PC-3 (cell line): Measurements from ENCODE around the gene ODC1.

ENCODE experiments used
- EZH2 ChIP-seq: fragments of 300-600 bp; sonication (generic); IDR thresholded peaks from one replicate; pipeline ENCODE4 v1.6.1; 2017; ENCODE audit warnings: antibody characterized with exemption, mild to moderate bottlenecking, low read length; ENCODE audit not compliant: unreplicated experiment
- EZH2phosphoT487 ChIP-seq: fragments of 300-600 bp; sonication (generic); IDR thresholded peaks from 2 replicates; pipeline ENCODE4 v1.6.1; 2018; ENCODE audit warnings: mild to moderate bottlenecking, antibody characterized with exemption, low read length, borderline replicate concordance
- TF ChIP-seq, protein P1 (sequence below): fragments of 300-600 bp; sonication (generic); conservative IDR thresholded peaks from 2 replicates; pipeline ENCODE4 v1.5.1; 2017; ENCODE audit warnings: antibody characterized with exemption, low read depth, mild to moderate bottlenecking, low read length

DNA sequence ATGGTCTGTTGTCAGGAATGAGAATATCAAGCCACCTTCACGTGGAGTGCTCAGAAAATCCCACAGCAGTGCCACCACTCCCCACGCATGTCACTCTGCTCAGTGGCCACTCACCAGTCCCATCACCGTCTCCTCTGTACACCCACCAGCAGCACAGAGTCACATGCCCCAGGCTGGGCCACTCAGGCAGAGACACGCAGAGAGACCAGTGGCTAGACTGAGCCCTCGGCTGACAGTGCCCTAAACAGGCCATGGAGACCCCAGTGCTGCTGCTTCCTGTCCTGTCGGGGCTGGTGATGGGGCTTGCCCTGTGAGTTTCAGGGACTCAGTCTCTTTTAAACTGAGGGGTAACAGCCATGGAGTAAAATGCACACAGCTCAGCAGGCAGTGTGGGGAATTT lies 25.9 kb downstream of the ODC1 start:
- TF ChIP-seq EZH2 (no peak), EZH2phosphoT487 (no peak)
- TF ChIP-seq, protein P1, sequence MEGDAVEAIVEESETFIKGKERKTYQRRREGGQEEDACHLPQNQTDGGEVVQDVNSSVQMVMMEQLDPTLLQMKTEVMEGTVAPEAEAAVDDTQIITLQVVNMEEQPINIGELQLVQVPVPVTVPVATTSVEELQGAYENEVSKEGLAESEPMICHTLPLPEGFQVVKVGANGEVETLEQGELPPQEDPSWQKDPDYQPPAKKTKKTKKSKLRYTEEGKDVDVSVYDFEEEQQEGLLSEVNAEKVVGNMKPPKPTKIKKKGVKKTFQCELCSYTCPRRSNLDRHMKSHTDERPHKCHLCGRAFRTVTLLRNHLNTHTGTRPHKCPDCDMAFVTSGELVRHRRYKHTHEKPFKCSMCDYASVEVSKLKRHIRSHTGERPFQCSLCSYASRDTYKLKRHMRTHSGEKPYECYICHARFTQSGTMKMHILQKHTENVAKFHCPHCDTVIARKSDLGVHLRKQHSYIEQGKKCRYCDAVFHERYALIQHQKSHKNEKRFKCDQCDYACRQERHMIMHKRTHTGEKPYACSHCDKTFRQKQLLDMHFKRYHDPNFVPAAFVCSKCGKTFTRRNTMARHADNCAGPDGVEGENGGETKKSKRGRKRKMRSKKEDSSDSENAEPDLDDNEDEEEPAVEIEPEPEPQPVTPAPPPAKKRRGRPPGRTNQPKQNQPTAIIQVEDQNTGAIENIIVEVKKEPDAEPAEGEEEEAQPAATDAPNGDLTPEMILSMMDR: no peak
